Activated T-helper 9 cell treated with anti-CD3 and anti-CD28 coated beads, Interleukin-2, amount 50 U/mL, for 16 hours (primary cell): ENCODE data around the gene CAMKV.
A peak's percentile ranks its signal among the peaks of the same experiment; 100 is the strongest.
"Not testable (repeated sequence)": the region's sequence is repeated elsewhere in the genome, so short reads cannot be mapped to it uniquely, and the experiment has no call there.

Source experiments
- DNase-seq: peaks from one replicate; pipeline ENCODE4 v3.0.0-alpha.2; 2020; ENCODE audit warnings: low read depth

Gene CAMKV

GRCh38 chr3:49855662-49856061 is 14.0 kb downstream of the CAMKV start:
- no peak for DNase-seq

DNA sequence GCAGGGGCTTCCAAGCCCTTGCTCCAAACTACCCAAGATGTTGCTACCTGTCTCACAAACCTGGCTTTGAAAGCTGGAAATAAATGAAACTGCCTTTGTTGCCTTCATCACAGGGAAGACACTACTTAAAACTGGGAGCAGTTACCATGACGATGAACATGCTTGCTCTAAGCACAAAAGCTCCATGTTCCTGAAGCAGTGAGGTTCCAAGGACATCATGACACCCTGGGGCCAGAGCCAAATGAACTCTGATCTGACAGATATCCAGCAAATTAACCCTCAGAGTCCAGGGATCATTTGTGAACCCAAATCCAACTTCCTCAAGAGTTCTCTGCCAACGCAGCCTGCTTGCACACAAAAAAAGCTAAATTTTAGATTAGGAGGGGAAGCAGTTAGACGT is 24.0 kb downstream of the CAMKV start:
- DNase-seq = no peak

DNA sequence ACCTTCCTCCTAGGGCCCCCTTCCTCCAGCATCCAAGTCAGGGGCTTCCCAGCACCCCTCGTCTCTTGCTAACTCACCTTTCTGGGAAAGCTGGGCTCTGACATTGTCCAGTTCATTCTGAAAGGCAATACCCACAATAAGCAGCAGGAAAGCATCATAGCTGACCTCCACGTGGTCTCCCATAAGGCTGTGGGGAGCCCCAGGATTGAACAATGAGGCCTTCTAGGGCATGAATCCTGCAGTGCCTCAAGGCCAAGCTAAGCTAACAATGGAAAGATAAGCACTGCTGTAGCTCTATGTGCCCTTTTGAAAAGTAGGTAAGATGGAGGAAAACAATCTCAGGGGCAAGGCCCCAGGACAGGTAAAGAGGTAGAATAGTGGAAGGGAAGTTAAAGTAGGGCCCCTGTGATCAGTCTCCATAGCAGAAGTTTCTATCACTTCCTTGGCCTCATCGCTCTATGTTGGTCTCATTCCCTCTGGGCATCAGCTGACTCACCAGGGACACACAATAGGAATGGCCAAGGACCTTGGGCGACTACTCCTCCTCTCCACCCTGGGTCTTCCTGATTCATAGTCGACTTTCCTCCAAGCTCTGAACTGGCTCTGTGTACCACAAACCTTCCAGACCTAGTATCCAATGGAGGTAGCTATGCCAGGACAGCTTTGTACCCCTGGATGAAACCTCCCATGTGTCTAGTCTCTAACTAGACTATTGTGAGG is 25.1 kb downstream of the CAMKV start:
- no peak for DNase-seq

DNA sequence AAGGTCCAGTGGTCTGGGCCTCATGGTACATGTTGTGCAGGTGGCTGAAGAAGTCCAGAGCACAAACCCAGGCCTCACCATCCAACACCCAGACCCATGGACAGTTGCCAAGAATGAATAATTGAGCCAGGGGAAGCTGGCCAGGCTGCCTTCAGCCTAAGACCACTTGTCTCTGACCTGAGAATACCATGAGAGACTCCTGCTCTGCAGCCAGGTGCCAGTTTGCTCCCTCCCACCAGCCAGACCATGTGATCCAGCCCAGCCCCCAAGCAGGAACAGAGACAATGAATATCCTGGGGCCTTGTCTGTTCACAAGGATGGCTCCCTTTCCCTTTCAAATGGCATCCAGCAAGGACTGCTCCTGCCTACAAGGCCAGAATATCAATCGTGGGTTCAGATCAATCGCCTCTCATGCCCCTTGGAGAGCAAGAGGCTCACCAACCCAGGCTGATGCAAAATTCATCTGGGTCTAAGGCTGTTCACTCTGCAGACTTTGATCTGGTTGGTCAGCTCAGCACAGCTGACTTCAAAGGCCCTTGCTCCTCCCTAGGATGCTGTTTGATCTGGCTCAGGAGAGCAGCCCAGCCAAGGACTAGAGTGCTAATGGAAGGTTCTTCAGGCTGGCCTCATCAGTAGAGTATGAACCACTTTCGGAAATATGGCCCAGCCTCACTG is 26.7 kb downstream of the CAMKV start:
- DNase-seq = no peak

DNA sequence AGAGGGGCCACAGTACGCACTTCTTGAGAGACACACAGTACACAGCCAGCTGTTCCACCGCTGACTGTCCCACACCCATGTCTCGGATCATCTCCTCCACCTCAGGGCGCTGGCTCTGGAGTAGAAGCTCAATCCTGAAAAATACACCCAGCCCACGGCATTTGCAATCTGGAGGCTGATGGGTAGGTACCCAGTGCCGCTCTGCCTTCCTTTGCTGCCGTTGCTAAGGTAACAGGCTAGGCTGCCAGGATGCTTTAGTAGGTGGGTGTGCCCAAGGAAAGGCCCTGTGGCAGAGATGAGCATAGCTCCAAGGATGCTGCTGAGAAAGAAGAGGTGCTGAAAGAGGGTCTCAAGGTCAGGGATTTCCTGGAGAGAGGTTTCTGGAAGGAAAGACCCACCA is 27.9 kb downstream of the CAMKV start:
- DNase-seq = no peak

- no peak for DNase-seq
Observed at GRCh38 chr3:49841126-49841696, 28.5 kb downstream of the CAMKV start.

DNA sequence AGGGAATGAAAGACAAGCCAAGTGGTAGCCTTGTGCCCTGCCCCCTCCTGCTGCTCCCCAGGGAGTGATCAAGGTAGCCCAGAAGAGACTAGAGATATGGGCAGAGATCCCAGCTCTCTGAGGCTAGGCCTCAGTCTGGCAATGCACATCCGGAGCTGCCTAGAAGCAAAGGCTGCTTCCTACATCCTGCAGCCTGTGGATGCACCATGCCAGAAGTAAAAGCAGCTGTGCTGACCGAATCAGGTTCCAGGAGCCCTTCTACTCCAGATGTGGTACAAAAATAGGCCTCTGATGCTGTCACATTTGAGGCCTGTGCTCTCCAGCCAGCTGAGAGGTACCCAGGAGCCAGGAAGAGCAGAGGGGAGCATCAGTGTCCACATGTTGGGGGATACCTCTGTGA is 29.3 kb downstream of the CAMKV start:
- no peak for DNase-seq

- DNase-seq = peak; percentile 63
Observed at GRCh38 chr3:49839193-49839809, 30.4 kb downstream of the CAMKV start.

GRCh38 chr3:49831341-49831740 is 38.4 kb downstream of the CAMKV start:
- DNase-seq = no peak

- DNase-seq = no peak
Observed at GRCh38 chr3:49826016-49826415, 43.7 kb downstream of the CAMKV start.

DNA sequence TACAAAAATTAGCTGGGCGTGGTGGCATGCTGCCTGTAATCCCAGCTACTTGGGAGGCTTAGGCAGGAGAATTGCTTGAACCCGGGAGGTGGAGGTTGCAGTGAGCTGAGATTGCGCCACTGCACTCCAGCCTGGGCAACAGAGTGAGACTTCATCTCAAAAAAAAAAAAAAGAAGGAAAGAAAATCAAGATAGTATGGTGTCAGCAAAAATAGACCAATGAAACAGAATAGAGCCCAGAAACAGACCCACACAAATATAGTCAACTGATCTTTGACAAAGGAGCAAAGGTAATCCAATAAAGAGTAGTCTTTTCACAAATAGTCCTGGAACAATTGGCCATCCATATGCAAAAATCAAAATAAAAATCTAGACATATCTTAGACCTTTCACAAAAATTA is 46.6 kb downstream of the CAMKV start:
- DNase-seq = not testable (repeated sequence)

DNA sequence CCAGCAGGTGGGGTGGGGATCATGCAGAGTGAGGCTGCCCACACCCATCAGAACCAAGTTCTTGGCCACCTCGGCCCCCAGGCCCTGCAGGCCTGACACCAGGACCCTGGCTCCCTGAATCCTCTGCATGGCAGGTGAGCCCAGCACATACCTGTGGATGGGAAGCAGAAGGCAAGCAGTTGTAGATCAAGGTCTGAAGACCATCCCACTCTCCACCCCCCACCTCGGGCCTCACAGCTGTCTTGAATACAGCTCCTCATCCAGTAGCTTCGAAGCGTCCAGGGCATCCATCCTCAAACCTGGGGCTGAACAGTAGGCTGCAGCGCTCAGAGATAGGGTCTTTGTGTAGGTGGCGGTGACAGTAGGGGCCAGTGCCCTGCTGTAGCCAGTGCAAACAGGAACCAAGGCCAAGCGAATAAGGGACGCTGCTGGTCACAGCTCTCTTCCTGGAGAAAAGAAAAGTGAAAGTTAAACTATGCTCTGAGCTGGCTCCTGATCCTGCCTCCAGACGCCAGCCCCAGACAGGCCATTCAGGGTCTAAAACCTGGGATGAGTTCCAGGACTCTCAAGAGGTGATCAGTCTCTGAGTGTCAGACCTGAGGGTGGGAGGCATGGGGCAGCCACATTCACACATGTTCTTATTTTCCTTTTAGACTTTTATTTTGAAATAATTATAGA is 56.1 kb downstream of the CAMKV start, which contains the start of gene UBA7:
TSS of gene UBA7 (minus strand) at position 457 of the 678 bp plus-strand sequence. CDS start at position 291, 166 bp downstream.
- DNase-seq = no peak

- no peak for DNase-seq
Observed at GRCh38 chr3:49812916-49813496, 56.7 kb downstream of the CAMKV start.
